ENCODE data around the gene CD79A.

CD79A gene

DNA sequence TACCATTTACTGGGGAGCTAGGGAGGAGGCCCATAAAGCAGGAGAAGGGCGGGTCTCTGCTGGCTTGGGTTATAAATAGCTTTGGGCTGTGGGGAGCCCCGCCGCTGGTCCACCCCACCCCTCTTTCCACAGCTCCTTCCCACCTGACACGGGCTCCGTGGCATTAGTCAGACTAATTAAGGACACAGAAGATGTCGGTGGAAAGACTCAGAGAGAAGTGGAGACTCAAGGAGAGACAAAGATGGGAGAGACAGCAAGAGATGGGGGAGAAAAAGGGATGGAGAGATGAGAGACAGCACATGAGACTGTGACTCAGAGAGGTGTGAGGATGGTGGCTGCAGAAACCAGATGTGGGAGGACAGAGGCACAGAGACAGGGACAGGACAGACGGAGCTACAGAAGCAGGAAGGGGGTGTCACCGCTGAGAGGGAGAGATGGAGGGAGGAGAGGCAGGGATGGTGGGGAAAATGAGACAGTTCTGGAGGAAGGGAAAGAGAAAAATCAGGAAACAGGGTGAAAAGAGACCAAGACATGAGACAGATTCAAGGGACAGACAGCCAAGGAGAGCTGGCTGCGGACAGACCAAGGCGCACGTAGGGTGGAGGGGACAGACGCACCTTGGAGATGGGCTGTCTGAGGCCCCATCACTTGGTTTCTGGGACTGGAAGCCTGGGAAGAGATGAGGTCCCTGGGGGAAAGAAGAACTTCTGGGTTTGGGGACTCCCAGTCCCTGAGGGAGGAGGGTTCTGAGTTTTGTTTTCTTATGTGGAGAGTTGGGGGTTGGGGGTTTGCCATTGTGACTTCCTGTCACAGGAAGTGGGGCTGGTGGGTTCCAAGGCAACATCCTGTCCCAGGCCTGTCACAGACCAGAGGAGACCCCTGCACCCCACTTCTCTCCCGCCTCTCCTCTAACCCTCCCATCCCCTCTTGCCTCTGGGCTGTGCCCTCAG lies 10.0 kb downstream of the CD79A start:
- DNase-seq: peak; percentile 74

GRCh38 chr19:41887711-41888382 lies 10.8 kb downstream of the CD79A start:
- DNase-seq: peak; percentile 89

- no peak for DNase-seq
Measured at GRCh38 chr19:41888926-41889325, 11.8 kb downstream of the CD79A start.

GRCh38 chr19:41889896-41890295 lies 12.8 kb downstream of the CD79A start:
- no peak for DNase-seq

GRCh38 chr19:41890936-41891335 lies 13.9 kb downstream of the CD79A start:
- DNase-seq: no peak

DNA sequence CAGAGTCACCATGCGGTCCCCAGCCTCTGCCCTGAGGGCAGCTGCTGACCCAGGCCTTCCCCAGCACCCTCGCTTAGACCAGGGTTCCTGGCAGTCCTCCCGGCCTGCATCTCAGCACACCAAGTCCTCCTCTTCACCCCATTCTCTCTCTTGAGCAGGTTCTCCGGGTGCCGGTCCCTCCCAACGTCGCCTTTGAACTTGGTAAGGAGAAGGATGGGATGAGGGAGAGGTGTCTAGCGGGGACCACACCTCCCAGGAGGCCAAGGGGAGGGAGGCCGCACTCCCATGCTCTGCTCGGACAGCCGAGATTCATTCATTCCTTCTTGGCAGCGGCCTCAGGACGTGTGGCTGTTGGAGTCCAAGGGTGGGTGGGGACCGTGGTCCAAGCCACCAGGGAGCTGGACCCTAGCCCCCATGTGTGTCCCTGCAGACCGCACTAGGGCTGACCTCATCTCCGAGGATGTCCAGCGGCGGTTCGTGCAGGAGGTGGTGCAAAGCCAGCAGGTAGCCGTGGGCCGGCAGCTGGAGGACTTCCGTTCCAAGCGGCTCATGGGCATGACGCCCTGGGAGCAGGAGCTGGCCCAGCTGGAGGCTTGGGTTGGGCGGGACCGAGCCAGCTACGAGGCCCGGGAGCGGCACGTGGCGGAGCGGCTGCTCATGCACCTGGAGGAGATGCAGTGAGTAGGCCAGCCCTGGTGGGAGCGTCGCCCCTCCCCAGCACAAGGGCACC lies 15.3 kb downstream of the CD79A start:
- no peak for DNase-seq

DNA sequence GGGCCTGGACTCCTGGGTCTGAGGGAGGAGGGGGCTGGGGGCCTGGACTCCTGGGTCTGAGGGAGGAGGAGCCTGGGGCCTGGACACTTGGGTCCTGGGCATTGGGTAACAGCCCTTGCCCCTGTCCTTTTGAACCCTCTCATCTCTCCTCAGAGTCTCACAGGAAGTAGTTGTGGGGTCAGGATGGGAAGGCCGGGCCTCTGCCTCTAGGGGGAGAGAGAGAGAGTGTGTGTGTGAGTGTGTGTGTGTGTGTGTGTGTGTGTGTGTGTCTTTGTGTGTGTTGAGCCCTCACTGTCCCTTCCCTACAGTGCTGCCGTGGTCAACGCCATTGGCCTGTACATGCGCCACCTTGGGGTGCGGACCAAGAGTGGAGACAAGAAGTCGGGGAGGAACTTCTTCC lies 16.8 kb downstream of the CD79A start:
- DNase-seq: no peak

GRCh38 chr19:41894350-41894749 lies 17.3 kb downstream of the CD79A start:
- DNase-seq: no peak

- DNase-seq: no peak
Measured at GRCh38 chr19:41895745-41896580, 18.9 kb downstream of the CD79A start.

GRCh38 chr19:41896581-41896942 lies 19.5 kb downstream of the CD79A start:
- DNase-seq: no peak

- DNase-seq: no peak
Measured at GRCh38 chr19:41897181-41897580, 20.1 kb downstream of the CD79A start.

DNA sequence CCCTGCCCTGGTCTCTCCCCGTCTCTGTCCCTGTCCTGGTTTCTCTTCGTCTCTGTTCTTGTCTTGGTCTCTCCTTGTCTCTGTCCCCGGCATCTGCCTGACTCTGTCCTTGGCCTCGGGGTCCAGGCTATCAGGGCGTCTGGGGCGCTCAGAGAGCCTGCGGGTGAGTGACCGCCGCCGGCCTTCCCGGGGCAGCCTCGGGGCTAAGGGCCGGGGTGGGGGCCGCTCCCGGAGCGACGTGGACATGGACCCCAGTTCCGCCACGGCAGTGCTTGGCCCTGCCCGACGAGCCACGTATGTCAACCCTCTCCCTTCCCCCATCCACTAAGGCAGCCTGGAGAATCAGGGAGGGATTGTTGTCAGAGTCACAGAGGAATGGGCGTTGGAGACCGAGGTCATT lies 20.7 kb downstream of the CD79A start:
- no peak for DNase-seq

DNA sequence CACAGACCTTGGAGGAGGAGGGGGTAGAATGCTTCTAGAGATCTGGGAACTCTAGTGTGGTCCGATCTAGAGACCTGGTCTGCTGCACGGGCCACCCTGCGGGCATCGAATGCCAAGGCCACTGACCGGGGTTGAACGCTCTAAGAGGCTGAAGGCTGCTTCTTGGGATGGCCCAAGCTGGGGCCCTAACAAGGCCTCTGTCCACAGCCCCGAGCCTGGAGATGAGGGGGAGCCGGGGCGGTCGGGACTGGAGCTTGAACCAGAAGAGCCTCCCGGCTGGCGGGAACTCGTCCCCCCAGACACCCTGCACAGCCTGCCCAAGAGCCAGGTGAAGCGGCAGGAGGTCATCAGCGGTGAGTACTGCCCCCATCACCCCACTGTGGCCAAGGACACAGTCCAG lies 21.2 kb downstream of the CD79A start:
- DNase-seq: no peak

GRCh38 chr19:41901707-41902360 lies 24.8 kb downstream of the CD79A start:
- no peak for DNase-seq

DNA sequence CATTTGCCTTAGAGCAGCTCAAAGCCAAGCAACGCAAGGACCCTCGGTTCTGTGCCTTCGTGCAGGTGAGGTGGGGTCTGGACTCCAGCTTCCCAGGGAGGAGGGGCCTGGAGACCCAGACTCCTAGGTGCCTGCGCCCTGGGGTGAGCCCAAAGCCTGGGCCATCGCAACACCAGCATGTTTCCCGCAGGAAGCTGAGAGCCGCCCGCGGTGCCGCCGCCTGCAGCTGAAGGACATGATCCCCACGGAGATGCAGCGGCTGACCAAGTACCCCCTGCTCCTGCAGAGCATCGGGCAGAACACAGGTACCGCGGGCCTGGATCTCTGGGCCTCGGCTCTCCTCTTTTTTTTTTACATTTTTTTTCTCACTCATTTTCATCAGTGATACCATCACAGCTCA lies 25.5 kb downstream of the CD79A start:
- no peak for DNase-seq

GRCh38 chr19:41903193-41903953 lies 26.3 kb downstream of the CD79A start:
- no peak for DNase-seq

DNA sequence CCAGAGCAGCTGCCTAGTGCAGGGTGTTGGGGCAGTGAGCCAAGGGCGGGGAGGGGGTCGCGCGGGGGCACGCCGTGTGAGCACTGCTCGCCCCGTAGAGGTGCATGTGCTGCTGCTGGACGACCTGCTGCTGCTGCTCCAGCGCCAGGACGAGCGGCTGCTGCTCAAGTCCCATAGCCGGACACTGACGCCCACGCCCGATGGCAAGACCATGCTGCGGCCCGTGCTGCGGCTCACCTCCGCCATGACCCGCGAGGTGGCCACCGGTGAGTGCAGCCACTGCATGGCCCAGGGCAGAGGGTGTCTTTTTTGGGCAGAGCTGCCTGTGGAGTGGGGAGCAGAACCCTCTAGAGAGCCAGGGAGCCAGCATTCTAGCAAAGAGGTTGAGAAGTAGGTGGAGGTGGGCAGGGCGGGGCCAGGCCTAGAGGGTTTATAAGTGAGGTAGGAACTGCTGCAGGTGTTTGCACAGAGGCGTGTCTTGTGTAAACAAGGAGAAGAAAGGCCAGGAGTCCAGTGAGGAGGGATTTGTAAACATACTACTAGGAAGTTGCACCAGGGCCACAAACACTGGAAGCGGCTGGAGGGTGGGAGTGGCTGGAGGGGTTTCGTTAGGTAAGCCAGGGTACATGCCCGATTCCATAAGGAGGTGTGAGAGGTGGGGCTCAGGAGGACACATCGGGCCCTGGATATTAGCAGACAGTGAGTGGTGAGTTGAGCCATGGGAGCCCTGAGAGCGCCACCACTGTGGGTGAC lies 27.2 kb downstream of the CD79A start:
- DNase-seq: no peak

DNA sequence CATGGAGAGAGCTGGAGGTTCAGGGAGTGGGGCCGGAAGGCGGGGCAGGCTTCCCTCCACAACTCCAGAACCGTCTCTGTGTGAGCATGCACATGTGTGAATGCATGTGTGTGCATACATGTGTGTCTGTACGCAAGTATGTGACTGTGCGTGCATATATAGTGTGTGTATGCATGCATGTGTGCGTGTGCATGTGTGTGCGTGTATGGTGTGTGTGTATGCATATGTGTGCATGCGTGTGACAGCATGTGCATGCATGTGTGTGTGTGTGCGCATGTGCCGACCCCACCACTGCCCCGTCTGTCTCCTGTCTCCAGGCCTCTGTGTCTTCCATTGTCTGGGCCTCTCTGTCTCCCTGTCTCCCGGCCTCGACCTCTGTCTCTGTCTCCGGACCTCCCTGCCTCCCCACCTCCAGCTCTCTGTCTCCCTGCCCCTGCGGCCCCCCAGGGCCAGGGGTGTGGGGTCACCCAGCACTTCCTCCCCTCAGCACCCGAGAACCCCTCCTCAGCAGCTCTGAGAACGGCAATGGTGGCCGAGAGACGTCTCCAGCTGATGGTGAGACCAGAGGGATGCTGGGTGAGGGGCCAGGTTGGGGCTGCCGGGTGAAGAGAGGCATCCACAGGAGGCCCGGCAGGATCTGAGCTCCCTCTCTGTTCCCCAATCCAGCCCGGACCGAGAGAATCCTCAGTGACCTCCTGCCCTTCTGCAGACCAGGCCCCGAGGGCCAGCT lies 28.4 kb downstream of the CD79A start:
- DNase-seq: no peak

DNA sequence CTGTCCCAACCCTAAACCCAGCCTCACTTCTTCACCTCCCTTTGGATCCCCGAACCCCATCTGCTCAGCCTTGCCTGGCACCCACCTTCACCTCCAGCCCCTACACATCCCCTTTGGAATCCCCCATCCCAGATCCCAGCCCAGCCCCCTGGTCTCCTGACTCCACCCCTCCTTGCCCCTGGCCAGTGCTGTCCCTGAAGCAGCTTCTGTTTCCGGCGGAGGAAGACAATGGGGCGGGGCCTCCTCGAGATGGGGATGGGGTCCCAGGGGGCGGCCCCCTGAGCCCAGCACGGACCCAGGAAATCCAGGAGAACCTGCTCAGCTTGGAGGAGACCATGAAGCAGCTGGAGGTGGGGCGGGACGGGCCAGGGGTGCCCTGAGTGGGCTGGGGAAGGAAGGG lies 29.2 kb downstream of the CD79A start:
- DNase-seq: no peak

Measured in stimulated activated CD4-positive, alpha-beta T cell treated with anti-CD3 and anti-CD28 coated beads, Interleukin-4, amount 100 ng/mL, for 24 hours (primary cell).